Measurements from ENCODE around the gene NLGN1.
A peak's percentile ranks its signal among the peaks of the same experiment; 100 is the strongest.
"Not testable (repeated sequence)": the region's sequence is repeated elsewhere in the genome, so short reads cannot be mapped to it uniquely, and the experiment has no call there.

Gene NLGN1

DNA sequence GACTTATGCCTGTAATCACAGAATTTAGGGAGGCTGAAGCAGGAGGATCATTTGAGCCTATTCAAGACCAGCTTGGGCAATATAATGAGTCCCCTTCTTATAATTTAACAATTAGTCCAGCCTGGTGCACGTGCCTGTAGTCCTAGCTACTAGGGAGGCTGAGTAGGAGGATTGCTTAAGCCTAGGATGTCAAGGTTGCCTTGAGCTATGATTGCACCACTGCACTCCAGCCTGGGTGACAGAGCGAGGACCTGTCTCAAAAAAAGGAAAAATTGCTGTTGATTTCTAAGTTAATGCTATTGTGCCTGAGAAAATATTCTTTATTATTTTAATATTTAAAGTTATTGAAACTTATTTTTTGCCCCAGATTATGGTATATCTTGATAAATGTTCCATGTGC lies 159.0 kb downstream of the NLGN1 start:
- no peak for DNase-seq

DNA sequence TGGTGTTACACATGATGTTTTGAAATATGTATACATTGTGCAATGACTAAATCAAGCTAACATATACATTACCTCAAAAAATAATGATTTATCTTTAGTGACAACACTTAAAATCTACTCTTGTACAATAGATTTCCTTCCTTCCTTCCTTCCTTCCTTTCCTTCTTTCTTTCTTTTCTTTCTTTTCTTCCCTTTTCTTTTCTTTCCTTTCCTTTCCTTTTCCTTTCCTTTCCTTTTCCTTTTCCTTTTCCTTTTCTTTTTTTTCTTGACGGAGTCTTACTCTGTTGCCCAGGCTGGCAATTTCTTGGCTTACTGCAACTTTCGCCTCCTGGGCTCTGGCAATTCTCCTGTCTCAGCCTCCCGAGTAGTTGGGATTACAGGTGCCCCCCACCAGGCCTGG lies 170.5 kb downstream of the NLGN1 start:
- DNase-seq = no peak

DNA sequence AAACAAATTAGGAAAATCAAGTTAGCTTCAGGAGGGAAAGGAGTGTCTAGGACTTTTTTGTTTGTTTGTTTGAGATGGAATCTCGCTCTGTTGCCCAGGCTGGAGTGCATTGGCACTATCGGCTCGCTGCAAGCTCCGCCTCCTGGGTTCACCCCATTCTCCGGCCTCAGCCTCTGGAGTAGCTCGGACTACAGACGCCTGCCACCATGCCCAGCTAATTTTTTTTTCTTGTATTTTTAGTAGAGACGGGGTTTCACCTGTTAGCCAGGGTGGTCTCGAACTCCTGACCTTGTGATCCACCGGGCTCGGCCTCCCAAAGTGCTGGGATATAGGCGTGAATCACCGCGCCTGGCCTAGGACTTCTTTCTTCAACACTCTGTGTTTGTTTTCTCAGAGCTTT lies 171.1 kb downstream of the NLGN1 start:
- DNase-seq = no peak

DNA sequence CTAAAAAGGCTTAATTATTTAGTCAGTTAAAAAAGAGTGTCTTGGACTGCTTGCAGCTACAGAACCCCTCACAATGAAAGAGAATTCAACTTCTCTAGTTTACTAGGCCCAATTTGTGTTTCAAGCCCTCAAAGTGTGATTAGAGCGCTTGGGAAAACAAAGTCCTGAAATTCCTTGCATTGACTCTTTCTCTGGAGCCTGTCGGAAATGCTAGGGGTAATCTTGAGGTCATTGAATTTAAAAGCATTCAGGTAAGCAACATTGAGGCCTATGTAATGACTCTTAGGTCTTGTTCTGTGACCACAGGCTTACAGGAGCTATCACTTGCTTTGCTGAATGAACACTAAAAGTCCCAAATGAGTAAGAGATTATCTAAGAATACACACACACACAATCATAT lies 186.0 kb downstream of the NLGN1 start:
- no peak for DNase-seq

DNA sequence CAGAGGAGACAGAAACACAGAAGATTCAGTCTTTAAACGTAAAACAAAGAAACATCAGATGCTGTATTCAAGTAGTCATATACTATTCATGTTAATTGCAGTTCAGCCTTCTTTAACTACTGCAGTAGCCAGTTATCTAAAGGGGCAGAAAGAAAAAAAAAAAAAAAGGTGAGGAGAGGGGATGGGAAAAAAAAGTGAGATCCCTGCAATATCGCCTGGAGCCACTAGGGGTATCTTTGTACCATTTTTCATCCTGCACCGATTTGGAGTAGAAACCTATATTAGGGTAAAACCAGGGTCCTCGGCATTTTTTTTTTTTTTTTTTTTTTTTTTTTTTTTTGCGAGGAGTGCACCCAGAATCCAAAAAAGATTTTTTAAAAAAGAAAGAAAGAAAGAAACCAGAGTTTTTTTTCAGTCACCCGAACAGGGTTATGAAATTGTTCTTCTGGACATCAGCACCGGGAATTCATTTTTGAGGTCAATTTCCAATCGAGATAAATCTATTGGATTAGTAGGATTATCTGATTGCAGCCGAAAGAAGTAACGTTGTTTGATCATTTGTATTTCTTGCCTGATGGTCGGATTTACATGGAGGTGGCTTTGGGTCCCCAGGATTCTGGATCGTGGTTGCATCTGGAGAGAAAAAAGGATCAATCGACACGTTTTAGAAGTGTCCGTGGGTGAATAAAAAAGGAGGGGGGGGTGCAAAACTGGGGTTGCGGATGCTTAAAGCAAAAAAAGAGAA lies 186.7 kb downstream of the NLGN1 start:
- peak; percentile 29 for DNase-seq

DNA sequence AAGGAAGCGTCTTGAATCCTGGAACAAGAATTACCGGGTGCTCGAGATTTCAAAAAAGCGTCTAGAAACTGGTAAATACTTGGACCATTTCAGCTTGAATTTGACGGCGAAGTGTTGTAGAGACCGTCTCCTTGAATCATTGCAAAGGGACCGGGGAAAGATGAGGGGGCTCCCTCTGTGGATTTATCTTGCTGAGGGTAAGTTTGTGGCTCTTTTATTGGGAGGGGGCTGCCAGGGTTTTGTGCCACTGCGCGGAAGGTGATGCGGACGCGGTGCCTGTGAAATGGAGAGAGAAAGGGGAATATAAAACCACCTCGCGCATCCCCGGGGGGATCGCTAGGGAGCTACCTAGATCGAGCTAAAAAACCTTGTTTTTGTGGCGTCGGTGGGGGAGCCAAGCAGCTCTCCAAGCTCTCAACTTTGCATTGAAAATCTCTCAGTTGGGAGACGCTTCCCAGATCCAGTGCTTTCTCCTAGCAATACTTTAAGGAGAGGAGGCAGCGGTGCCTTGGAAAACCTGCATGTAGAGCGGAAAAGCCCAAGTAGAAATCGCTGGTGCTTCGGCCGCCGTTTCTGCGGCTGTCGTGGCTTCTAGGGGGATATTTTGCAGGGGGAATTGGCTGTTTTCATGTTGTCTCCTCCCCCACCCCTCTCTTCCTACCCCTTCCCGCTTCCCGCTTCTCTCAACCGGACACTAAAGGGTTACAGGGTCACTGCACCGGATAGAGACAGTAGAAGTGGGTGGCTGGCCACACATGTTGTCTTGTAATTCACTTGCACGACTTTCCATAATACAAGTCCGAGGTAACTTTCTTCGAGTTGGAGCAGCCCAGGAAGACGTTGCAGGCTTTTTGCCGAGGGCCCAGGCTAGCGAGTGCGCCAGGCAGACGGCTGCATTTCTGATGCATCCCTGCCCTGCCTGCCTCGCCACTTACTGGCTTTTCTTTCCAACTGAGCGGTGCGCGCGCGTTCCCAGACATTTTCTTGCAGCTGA lies 187.6 kb downstream of the NLGN1 start:
- DNase-seq = peak; percentile 72

DNA sequence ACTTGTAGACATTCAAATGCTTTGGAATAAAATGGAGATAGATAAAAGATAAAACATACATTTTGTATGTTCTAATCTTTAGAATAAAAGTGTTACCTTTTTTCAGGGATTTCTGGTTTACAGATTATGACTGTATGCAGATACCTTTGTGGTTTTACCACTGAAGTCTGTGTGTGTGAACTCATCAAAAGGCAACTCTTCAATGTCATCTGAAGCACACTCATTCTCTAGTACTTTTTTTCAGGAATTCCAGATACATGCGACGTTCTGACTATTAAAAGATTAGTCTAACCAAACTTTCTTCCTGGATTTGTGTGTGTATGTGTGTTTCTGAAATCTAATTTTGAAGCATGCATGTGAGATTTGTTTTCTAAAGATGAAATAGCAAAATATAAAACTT lies 188.6 kb downstream of the NLGN1 start:
- peak; percentile 2 for DNase-seq

DNA sequence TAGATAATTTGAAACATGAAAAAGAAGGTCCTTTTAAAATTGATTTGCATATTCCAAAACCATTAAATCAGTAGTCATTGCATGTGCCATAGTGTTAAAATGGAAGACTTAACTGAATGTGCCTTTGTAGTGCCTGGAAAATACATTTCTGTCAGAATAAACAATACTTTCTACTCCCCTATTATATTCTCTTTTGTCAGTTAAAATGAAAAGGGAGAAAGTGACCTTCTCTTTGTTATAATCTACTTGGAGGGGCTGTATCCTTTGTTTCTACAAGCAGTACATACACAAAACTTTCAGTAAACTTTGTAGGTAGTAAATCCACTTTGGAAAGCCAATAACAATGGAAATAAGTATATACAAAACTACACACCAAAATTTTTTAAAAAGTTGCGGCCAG lies 189.5 kb downstream of the NLGN1 start:
- no peak for DNase-seq

DNA sequence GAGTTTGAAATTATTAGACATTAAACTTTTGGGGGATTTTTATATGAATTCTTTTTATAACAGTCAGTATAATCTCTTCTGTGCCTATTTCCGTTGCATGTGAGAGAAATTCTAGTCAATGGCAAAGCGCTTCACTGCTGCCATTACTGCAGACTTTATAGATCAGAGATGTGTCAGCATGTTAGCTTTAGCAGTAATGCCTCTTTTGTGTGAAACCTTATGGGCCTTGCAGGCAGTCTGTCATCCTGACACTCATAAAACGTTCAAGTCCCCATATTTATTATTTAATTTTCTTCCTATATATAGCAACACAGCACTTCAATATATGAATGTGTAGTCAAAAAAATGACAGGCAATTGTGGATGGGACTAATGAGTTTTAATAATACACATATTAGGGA lies 191.0 kb downstream of the NLGN1 start:
- no peak for DNase-seq

DNA sequence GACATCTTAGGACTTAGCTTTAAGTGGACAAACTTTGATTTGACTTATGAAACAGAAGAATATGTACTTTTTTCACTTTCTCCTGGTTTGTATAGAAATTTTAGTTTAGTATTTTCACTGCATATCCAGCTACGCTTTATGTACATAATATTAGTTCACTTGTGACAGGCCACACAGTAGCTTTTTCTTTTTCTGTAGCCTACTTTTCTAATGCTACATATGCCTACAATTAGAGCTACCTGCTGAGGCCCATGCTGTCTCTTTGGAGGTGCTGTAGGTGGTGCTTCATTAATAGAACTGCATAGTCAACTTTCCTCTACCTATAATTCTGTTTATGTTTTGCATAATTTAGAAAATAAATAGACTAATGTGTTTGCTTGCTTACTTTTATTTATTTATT lies 191.6 kb downstream of the NLGN1 start:
- no peak for DNase-seq

DNA sequence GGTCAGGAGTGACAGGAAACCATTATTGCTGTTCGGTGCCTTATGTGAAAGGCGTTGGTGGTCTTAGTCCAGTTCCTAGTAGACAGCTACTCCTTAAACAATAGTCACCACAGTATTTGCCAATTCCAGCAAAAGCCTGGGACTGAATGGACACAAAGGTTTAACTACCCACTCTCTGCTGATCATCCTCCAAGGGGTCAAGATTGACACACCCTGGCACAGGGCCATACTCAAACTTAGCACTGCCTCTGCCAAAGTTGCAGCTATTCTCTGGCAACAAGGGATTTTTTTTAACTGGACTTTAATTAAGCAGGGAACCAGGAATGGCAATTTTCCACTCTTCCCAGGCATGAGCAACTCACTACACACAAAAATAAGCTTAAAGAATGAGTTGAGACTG lies 193.9 kb downstream of the NLGN1 start:
- DNase-seq = no peak

DNA sequence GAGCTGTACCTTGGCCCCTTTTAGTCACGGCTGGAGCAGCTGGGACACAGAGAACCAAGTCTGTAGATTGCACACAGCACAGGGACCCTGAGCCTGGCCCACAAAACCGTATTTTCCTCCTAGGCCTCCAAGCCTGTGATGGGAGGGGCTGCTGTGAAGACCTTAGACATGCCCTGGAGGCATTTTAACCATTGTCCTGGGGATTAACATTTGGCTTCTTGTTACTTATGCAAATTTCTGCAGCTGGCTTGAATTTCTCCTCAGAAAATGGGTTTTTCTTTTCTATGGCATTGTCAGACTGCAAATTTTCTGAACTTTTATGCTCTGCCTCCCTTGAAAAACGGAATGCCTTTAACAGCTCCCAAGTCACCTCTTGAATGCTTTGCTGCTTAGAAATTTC lies 197.3 kb downstream of the NLGN1 start:
- DNase-seq = not testable (repeated sequence)

DNA sequence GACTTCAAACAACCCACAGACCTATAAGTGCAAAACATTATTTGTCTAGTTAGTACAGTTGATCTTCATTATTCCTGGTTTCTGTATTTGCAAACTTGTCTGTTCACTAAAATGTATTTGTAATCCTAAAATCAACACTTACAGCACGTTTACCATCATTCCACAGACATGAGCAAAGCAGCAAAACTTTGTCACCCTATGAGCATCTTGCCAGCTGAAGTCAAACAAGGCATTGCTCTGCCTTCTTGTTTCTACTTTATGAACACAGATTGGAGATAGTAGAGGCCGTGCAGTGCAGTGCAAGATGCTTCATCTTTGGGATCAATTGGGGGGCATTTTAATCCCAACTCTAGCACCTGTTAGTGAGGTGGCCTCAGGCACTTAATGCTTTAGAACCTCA lies 202.1 kb downstream of the NLGN1 start:
- no peak for DNase-seq

DNA sequence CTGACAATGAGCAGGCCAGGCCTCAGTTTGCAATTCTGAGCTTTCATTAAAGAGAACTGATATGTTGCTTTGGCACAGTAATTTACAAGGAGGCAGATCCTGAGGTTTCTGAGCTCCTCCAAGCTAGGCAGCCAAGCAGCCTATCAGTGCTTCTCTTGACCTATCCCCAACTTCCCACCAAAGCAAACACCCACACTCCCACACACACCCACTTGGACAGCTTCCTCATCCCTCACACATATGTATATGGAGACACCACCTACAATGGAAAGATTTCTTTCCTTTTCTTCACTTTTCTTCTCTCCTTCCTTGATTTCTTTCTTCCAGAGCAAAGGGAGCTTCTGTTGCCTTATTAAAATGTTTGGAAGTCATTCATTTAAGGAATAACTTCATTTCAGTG lies 217.0 kb downstream of the NLGN1 start:
- DNase-seq = no peak

DNA sequence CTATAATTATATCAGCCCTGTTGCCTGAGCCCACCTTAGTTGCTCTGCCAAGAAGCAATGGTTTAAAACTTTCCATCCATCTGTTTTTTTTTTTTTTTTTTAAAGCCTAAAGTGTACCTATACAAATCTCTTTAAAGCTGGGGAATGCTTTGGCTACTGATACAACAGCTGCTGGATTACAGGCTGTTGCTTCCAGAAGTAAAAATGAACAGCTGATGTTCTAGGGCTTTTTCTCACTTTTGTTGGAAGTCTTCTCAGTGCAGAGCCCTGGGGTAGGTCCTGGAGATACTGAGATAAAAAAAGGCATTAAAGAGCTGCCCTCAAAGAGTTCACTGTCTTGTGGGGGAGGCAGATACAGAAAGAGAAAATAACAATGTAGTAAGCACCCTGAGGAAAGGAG lies 218.1 kb downstream of the NLGN1 start:
- no peak for DNase-seq

DNA sequence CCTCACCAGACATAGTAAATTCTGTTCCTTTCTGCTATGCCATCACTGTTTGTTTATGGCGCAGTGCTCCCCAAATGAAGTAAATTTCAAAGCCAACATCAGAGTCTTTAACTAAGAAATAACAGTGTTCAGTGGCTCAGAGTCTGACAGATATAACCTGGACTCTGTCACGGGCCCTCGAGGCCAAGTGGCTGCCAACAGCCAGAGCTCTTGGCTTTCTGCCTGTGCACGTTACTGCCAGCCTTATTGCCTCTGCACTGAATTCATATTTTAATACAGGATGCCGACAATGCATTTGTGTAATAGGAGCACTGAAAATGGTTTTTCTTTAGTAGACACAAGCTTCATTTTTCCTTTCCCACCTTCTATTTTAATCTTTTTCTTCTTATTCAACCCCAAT lies 219.9 kb downstream of the NLGN1 start:
- DNase-seq = no peak

DNA sequence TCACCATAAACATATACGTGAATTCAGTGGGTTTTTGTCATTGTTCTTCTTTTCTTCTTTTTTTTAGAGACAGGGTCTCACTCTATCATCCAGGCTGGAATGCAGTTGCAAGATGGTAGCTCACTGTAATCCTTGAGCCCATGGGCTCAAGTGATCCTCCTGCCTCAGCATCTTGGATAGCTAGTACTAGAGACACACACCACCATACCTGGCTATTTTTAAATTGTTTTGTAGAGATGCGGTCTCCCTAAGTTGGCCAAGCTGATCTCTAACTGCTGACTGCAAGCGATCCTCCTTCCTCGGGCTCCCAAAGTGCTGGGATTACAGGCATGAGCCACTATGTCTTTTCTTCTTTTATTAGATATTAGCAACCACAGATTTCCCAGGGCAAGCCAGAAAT lies 220.6 kb downstream of the NLGN1 start:
- no peak for DNase-seq

DNA sequence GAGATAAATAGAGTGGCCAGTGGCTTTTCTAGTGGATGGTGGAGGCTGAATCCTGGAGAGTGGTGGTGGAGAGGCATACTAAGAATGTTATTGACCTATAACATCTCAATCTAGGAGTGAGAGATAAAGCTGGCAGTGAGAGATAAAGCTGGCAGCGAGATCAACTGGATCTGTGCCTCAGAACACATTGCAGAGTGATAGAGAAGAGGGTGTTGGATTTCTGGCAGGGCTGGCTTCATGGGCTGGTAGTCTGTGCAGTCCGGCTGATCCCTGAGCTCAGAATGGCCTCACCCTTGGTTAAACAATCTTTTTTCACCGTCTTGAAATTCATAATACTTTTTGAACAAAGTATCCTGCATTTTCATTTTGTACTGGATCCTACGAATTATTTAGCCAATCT lies 221.2 kb downstream of the NLGN1 start:
- no peak for DNase-seq

DNA sequence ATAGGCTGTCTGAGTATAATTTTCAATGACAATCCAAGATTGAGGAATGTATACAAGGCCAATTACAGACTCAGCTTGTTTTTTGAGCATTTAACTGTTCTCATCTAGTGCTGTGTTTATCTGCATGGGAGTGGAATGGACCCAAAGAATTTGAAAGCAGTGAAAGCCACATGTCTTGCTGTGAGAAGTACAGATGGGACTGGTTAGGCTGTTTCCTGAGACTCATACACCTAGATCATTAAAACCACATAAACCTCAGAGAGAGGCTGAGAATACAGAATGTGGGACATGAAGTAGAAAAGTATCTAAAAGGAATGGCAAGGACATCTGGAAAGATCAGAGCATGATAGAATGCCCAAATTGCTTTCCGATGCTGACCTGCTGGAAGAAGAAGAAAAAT lies 224.6 kb downstream of the NLGN1 start:
- DNase-seq = no peak

DNA sequence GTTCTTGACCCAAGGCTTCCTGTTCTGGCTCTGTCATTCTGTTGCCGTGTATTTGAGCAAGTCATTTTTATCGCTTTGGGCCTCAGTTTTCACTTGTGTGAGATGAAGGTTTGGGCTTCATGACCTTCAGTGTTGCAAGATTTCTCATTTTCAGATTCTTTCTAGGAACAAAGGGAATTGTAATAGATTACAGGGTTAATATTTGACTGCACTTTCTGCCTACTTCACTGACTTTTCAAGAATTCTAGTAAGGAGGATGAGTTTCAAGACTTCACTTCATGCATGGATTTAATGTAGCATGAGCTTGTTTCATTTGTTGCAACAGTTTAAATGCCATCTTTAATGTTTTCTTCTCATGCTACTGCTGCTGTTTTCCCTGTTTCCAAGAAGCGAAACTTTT lies 226.5 kb downstream of the NLGN1 start:
- DNase-seq = no peak

DNA sequence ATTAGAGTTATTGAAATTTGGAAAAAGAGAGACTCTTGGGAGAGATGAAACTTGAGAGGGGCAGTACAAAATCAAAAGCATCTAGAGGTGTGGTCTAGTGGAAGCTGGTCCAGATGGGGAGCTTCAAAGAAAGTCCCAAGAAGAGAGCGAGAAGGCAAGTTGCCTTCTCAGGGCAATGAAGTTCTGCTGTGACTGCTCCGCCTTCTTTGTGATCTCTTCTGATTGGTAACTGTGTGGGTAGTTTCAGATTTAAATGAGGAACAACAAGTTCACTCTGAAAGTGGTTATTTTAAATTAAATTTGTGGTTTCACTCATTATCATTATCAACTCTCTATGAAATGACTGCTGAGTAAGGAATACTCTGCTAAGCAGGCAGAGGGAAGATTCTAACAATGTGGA lies 233.3 kb downstream of the NLGN1 start:
- DNase-seq = no peak

DNA sequence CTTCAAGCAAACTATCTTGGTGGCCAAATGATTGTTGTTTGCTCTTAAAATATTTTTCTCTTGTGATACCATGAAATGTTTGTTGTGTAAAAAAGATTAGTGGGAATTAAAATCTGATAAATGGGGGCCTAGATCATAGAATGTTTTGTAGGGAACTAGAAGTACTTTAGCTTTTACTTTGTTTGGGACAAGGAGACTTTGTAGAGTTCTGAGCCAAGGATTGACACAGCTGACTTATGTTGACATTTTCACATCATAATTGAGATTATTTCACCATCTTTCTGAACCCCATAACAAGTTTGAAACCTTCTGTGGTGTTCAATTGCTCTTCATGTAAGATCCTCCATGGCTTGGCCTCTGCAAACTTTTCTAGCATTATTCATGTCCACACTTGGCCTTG lies 235.4 kb downstream of the NLGN1 start:
- no peak for DNase-seq

DNA sequence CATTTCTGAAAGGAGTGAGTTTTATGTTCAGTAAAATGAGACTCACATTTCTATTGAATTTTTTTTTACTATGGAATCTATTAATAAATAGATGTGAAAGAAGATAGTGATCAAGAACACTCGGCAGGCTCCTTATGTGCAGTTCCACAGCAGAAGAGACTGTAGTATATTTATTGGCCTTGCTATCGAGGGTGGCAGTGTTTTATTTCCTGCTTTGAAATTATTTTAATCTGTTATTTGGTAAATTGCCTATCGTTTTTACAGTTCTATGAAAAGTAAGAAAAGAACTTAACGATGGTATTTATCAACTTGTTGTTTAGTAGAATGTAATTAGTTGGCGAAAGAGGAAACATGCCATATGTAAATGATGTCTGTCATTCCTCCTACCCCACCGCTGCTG lies 238.3 kb downstream of the NLGN1 start:
- no peak for DNase-seq

DNA sequence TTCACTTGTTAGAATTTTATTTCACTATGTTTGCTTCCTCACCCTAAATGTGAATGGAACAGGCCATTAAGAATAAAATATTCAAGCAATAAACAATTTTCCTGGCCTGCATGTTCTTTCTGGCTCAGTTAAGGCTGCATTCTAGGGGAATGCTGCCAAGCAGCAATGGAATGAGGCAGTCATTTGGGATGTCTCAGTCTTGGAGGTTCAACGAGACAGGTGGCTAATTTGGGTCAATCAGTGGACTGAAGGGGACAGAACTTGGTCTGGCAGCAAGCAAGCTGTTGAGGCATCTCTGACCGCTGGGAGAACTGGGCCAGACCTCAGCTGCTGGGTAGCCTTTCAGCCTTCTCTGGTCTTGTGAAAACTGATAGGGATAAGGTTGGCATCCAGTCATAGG lies 241.6 kb downstream of the NLGN1 start:
- DNase-seq = no peak
